B cell (primary cell): Measurements from ENCODE around the gene OR7A5.
"Not testable (repeated sequence)": the region's sequence is repeated elsewhere in the genome, so short reads cannot be mapped to it uniquely, and the experiment has no call there.

ENCODE experiments used
- EZH2 ChIP-seq: IDR thresholded peaks from 2 replicates; pipeline ENCODE4 v1.6.1; 2012; ENCODE audit warnings: borderline replicate concordance, low read depth, mild to moderate bottlenecking, moderate library complexity, low read length; ENCODE audit not compliant: insufficient read depth, poor library complexity, severe bottlenecking
- TF ChIP-seq, protein P1 (sequence below): fragments of 200-600 bp; IDR thresholded peaks from one replicate; pipeline ENCODE4 v1.8.0; 2022; ENCODE audit warnings: antibody characterized with exemption, mild to moderate bottlenecking

GRCh38 chr19:14792250-14792649 is 42.7 kb downstream of the OR7A5 start:
- TF ChIP-seq, protein P1, sequence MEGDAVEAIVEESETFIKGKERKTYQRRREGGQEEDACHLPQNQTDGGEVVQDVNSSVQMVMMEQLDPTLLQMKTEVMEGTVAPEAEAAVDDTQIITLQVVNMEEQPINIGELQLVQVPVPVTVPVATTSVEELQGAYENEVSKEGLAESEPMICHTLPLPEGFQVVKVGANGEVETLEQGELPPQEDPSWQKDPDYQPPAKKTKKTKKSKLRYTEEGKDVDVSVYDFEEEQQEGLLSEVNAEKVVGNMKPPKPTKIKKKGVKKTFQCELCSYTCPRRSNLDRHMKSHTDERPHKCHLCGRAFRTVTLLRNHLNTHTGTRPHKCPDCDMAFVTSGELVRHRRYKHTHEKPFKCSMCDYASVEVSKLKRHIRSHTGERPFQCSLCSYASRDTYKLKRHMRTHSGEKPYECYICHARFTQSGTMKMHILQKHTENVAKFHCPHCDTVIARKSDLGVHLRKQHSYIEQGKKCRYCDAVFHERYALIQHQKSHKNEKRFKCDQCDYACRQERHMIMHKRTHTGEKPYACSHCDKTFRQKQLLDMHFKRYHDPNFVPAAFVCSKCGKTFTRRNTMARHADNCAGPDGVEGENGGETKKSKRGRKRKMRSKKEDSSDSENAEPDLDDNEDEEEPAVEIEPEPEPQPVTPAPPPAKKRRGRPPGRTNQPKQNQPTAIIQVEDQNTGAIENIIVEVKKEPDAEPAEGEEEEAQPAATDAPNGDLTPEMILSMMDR = not testable (repeated sequence)
- TF ChIP-seq EZH2 = not testable (repeated sequence)
